Measurements from ENCODE around the gene DENND4B.

The DENND4B gene

DNA sequence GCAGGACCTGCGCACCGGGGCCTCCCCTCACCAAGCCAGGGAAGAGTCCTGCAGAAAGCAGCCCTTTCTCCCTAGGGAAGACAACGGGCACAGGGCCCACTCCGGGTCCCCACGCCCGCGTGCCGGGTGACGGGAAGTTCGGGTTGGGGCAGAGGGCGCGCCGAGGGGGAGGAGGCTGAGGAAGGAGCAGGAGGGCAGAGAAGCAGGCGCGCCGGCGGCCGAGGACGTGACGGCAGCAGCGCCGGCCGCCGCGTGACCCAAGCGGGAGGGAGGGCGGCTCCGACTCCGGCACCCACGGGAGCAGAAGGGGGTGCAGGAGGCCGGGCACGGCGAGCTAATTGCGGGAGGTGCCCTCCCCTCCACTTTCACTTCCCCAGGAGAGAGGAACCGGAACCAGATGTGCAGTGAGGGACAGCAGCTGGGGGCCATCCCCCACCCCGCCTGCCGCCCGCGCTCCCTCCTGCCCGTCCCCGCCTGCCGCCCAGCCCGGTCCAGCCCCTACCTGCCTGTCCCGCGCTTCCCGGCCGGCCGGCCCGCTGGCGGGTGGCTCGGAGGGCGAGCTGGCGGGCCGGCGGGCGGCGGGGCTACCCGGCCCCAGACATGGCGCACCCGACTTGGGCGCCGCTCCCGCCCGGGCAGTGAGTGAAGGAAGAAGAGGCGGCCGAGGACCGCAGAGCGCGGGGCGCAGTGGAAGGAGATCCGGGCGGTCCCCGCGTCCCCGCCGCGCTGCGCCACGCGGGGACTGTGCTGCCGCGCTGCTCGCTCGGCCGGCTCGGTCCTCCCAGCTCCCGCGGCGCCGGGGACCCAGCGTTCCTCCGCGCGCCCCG, 510 bp downstream of the DENND4B start:
- DNase-seq (ENCODE audit: low spot score): peak; percentile 64

GRCh38 chr1:153945131-153945794, 1.3 kb downstream of the DENND4B start:
- no peak for DNase-seq (ENCODE audit: low spot score)

DNA sequence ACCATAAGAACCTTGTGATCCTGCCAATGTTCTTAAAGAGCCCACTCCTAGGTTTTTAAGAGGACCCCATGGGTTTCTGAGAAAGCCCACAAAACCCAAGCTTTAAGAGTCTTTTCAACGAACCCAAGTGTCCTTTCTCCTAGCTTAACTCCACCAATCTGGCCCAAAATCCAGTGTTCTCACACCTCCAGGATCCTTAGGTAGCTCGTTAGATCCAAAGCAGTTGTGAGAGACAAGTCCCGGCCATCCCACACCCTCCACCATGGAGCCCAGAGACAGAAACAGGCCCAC, 1.7 kb downstream of the DENND4B start:
- DNase-seq (ENCODE audit: low spot score): no peak

DNA sequence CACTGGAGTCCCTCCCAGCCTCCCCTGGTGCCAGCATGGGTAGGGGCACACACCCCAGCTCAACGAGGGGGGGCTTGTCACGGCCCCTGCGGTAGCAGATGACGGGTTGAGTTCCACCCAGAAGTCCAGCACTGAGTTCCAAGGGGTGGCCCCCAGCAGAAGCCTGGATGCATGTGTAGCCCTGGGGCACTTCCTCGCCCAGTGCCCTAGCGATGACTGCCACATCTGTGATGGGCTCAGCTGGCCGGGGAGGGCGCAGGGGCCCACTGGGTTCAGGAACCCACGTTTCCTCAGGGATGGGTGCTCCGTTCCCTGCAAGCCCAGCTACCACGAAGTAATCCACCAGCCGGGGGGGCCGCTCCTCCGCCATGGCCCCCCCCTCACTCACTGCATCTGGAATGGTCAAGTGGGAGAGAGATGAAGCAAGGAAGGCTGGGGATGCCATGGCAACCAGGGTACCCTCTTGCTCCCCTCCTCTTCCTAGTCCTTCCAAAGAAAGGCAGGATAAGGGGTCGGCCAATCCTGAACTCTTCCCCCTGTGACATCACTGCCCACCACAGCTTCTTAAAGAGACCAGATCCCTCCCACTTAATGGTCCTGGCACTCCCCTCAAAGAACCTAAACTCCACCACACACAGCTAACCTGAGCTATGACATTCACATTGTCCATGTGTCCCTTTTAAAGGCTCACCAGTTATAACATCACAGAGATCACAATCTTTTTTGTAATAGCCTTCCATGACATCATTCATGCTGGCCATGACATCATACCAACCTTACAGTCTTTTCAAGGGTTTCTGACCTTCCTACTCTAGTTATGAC, 2.3 kb downstream of the DENND4B start:
- peak; percentile 30 for DNase-seq (ENCODE audit: low spot score)

DNA sequence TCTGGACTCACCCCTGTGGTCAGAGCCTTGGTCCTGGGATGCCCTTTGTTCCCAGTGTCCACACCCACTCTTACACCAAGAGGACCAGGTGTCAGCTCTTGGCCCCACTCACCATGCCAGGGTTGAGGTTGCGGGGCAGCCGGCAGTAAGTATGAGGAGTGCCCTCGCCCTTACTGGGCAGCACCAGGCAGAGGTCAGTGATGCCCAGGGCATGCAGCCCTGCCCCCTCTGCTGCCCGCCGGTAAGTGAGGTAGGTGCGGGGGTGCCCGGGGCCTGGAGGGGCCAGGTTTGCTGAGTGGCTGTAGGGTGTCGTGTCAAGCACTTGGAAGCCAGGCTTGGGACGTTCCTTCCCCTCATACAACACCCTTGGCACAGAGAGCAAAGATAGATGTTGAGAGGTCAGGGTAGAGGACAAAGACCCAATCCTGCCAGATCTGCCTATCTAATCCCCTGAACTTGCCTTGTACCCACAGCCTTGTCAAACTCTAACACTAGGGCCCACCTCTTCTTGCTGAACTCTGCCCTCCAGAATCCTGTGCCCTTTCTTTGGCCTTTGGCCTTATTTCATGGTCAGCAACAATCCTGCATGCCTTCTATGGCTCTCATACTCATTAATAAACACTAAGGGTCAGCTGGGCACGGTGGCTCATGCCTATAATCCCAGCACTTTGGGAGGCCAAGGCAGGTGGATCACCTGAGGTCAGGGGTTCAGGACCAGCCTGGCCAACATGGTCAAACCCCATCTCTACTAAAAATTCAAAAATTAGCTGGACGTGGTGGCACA, 3.6 kb downstream of the DENND4B start:
- no peak for DNase-seq (ENCODE audit: low spot score)

DNA sequence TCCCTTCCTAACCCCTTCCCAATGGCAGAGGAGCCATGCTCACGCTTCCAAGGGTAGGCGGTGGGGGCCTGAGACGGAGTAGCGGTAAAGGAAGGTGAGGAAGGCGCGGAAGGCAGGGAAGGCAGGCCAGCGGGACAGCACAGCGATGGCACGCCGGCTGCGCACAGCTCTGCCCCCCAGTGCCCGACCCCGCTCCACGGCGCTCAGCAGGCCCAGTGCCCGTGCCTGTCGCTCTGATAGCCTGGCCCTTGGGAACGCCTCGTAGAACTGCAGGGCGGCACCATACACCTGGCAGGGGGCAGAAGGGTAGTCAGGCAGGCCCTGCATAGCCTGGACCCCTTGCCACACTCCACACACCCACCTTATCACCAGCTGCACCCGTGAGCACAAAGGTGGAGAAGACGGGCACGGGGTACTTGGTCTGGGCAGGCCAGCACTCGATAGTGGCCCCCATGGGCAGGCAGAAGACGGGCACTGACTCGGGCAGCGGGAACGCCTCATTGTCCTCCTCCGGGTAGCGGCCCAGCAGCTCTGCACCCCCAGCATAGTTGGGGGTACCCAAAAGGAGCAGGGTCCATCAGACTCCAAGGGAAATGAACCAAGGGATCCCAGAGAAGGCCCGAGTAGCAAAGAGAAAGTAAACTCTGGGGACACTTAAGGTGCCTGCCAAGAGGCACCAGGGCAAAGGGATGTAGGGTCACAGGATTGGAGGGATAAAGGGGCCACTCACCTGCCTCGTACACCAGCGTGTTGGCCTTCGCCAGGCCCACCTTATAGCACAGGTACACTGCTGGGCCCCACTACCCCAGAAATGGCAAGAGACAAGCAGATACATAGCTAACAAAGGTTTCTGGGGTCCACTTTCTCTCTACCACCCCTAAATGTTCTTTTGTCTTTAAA, 4.4 kb downstream of the DENND4B start:
- DNase-seq (ENCODE audit: low spot score): no peak

DNA sequence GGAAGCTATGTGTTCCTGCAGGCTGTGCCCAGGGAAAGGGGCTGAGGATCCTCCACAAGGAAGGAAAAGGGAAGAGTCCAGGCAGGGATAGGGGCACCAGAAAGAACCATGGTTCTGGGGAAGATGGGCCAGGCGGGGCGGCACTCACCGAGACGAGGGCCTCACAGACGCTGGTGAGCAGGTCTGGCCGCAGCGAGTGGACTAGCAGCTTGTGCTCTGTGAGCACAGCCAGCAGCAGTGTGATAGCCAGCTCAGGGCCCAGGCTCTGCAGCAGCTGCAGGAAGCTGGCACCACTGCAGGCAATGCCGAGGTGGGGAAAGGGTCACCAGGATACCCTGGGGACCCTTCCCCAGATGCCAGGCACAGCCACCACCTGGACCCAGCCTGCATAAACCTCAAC, 5.8 kb downstream of the DENND4B start:
- no peak for DNase-seq (ENCODE audit: low spot score)

- no peak for DNase-seq (ENCODE audit: low spot score)
Observed at GRCh38 chr1:153939476-153939875, 7.0 kb downstream of the DENND4B start.

- DNase-seq (ENCODE audit: low spot score): no peak
Observed at GRCh38 chr1:153938996-153939395, 7.5 kb downstream of the DENND4B start.

- DNase-seq (ENCODE audit: low spot score): no peak
Observed at GRCh38 chr1:153937331-153937730, 9.2 kb downstream of the DENND4B start.

DNA sequence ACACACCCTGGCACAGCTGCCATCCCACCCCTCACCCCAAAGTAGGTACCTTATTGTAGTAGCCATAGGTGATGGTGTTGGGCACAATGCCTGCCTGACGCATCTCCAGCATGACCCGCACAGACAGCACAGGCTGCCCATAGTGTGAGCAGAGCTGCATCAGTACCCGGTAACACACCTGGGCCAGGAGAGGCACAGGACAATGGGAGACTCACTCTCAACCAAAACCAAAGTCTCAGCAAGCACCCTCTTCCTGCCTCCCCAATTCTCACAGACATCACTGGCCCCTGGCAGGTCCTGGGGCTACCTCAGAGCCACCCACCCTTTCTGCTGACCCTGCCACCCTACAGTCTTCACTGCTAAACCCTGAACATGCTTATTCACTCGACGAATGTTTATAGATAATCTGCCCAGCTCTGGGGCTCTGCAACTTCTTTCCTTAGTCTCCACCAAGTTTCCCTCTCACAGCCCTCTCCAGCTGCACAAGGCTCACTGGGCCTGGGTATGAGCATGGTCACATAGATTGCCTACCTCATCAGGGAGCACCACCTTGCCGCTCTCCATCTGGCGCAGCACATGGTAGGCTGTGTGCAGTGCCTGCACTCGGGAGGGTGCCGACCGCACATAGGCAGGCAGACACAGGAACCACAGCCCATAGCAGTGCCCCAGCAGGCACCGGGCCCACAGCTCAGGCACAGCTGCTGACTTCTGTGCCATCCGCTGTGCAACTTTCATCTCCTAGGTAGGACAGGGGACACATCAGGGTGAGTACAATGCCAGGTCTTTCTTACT, 10.3 kb downstream of the DENND4B start:
- no peak for DNase-seq (ENCODE audit: low spot score)

GRCh38 chr1:153934746-153935145, 11.8 kb downstream of the DENND4B start:
- DNase-seq (ENCODE audit: low spot score): no peak

- no peak for DNase-seq (ENCODE audit: low spot score)
Observed at GRCh38 chr1:153933955-153934354, 12.6 kb downstream of the DENND4B start.

DNA sequence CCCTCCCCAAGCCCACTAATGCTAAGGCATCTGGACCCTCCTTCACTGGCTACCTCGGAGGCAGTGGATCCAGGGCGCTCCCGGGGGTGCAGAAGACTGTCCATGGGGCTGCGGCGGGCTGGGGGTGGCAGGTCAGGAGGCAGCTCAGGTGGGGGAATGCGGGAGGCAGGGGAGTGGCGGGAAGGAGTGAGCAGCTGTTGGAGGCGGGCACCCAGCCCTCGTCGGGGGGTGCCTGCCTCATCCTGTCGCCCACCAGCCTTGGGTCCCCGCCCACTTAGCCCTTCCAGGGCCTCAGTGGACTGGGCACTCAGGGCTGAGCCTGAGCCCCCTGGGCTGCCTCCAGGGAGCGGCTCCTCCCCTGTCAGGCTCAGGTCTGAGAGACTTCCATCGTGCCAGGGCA, 13.1 kb downstream of the DENND4B start:
- DNase-seq (ENCODE audit: low spot score): no peak

DNA sequence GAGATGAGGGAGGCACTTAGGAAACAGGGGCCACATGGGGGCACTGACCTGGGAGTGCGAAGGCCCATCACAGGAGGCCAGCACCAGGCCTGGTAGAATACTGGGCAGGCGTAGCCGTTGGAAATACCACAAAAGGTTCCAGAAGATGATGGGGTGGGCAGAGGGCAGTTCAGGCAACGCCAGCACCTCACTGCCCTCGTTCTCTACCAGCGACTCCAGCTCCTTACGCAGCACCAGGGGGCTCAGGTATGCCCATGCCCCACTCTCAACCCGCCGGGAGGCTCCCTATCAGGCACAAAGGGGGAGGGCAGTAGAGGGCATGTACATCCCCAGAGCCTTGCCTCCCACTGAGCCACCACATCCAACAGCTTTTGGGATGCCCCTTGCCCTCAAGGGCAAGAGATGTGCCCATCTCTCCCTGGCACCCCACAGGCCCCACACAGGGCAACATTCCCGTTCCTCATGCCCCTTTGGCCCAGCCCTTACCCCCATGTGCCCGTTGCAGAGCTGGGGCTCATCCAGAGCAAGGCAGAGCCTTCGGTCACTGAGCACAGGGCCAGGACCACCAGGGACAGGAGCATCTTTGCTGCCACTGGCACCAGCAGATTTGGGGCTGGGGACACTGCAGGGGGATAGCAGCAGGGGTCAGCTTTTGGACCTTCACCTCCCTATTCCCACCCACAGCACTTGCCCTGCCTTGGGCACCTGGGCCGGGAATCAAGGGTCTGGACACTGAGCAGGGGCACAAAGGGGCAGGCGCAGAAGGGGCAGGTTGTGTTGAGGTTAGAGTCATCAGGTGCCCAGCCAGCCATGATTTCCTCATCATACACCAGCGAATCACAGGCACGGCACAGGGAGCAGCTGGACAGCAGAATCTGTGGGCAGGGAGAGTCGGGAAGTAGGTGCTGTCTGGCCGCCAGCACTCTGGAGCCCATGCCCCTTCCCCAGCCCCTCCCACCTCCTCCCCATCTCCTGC, 14.1 kb downstream of the DENND4B start:
- no peak for DNase-seq (ENCODE audit: low spot score)

DNA sequence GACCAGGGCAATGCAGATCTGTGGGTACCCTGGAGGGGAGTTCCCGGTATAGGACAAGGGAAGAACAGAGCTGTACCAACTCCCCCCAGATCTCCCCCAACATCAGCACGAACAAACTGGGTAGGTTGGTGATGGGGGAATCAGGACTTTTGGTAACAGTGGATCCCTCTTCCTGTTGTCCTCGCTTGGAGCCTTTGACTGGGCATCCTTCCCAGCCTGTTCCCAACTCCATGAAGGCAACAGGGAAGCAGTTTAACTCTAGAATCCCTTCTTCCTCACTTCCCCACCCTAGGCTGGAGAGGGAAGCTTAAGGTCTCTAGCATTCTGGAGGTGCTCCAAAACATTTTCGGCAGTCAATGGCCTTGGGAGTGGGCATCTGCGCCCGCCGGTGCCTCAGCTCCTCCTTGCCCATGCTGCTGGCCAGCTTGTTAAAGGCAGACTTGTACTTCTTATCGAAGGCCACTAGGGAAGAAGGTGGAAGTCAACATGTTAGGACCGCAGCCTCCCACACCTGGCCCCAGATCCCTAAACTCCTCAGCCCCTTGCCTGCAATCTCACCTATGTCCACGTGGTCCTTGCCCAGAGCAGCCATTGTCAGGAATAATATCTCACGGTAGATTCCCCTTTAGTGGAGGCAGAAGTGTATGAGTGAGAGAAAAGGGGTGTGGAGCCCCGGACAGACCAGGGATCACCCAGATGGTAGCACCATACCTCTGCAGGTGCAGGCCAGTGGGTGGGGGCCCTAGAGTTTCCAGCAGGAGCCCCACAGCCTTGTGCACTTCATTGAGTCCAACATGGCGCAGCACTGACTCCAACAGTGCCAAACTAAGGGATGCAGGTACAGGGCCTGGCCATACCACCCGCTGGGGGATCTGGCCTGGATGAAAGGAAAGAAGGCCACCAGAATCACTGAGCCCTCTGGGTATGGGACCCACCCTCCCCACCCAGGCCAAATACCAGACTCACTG, 16.3 kb downstream of the DENND4B start:
- DNase-seq (ENCODE audit: low spot score): no peak

DNA sequence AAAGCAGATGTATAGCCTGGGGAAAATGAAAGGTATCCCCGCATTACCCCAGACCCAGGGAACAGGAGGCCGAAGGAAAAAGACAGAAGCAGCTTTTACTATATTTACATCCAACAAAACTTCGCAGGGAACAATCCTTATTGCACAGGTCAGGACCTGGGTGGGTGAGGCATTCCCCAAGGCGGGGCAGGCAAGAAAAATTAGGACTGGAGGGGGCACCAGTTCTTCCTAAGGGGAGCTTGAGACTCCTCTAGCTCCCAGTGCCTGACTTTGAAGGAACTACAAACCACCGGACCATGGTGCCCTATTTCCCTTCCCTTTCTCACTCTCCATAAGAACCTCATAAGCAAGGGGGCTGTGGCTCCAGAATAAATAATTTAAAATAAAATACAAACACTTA, 17.1 kb downstream of the DENND4B start:
- DNase-seq (ENCODE audit: low spot score): no peak

DNA sequence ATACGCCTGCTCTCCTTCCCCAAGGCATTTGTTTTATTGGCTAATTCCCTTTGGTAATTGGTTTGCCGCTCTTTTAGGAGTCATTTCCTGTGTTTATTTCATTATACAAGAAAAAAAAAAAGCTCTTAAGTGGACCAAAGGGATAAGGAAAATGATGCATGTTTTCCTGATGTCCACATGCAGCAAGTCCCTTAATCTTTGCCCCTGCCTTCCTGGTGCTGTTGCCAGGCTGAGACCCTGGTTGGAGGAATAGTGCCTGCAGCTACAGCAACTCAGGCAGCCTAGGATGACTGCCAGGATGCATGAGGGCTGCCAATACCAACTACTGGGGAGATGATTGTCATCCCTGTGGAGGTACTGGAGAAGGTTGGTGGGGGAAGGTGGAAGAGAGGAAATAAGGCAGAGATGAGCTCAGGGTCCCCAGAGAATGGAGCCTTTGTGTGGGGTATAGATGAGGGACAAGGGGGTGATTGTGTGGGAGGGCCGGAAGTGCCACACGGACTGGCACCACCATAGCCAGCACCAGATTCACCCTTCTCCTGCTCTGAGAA, 17.7 kb downstream of the DENND4B start:
- DNase-seq (ENCODE audit: low spot score): no peak

All from RKO (cell line).